Testis (tissue), 2 donors: ENCODE data around the gene NANOS2.

Experiments used
- POLR2A ChIP-seq: fragments of 450-650 bp; IDR thresholded peaks from one replicate; pipeline ENCODE4 v1.6.1; 2017; ENCODE audit warnings: antibody characterized with exemption, mild to moderate bottlenecking, moderate library complexity
- TF ChIP-seq, protein P1 (sequence below), 3 experiments: fragments of 450-650 bp in 2 of 3; fragments of 200-600 bp in 1 of 3; sonication (generic) in 1 of 3; IDR thresholded peaks; one replicate each; pipeline ENCODE4 v1.5.1; 2016 to 2019; ENCODE audit warnings: antibody characterized with exemption in 3 of 3, mild to moderate bottlenecking in 2 of 3, moderate library complexity in 1 of 3

DNA sequence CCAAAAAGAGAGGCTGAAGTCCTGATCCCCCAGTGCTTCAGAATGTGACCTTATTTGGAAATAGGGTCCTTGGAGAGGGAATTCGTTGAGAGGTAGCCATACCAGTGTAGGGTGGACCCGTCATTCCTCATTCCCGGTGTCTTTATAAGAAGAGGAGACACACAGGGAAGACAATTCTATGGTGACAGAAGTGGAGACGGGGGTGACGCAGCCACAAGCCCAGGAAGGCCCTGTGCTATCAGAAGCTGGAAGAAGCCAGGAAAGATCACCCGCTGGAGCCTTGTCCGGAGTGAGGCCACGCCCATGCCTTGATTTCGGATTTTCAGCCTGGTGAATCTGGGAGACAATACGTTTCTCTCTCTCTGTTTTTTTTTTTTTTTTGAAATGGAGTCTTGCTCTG, 9.6 kb downstream of the NANOS2 start:
- TF ChIP-seq POLR2A: no peak
- TF ChIP-seq, protein P1, sequence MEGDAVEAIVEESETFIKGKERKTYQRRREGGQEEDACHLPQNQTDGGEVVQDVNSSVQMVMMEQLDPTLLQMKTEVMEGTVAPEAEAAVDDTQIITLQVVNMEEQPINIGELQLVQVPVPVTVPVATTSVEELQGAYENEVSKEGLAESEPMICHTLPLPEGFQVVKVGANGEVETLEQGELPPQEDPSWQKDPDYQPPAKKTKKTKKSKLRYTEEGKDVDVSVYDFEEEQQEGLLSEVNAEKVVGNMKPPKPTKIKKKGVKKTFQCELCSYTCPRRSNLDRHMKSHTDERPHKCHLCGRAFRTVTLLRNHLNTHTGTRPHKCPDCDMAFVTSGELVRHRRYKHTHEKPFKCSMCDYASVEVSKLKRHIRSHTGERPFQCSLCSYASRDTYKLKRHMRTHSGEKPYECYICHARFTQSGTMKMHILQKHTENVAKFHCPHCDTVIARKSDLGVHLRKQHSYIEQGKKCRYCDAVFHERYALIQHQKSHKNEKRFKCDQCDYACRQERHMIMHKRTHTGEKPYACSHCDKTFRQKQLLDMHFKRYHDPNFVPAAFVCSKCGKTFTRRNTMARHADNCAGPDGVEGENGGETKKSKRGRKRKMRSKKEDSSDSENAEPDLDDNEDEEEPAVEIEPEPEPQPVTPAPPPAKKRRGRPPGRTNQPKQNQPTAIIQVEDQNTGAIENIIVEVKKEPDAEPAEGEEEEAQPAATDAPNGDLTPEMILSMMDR (IDR thresholded peaks at IDR 0.05): no peak
